GM12878 (cell line): Measurements from ENCODE around the gene PACSIN3. TPM values are rescaled to one million over a fixed set of nuclear protein-coding genes. Genes with fewer than 3 reads are reported as not detected.

ENCODE experiments used
- ATAC-seq: fragments of 200-7000 bp; cut with Tn5 transposase; 3 replicates; pipeline ENCODE4 v1.9.1; 2020; ENCODE audit warnings: mild to moderate bottlenecking, moderate library complexity
- BruUV-seq: library from RNA; stranded (reverse); fragments of 400-500 nt; replicated peaks from 2 replicates; lab custom pipeline; 2021; lab: Mats Ljungman, UMichigan
- CTCF ChIA-PET: fragments of 300-600 bp; sonication (Branson Sonifier 250); formaldehyde crosslinking; extraction: SDS; loops from one replicate; lab custom pipeline; 2021; ENCODE audit warnings: inconsistent platforms; lab: Yijun Ruan, JAX
- POLR2A ChIA-PET: fragments of 350-600 bp; formaldehyde crosslinking; extraction: SDS; loops from one replicate; lab custom pipeline; 2021; ENCODE audit warnings: inconsistent platforms; lab: Charles Lee
- RAD21 ChIA-PET: fragments of 300-600 bp; sonication (Branson Sonifier 250); formaldehyde crosslinking; loops from one replicate; lab custom pipeline; 2023; ENCODE audit warnings: antibody characterized with exemption; ENCODE audit not compliant: unreplicated experiment; lab: Charles Lee
- SMC1A ChIA-PET: fragments of 300-600 bp; sonication (Branson Sonifier 250); formaldehyde crosslinking; loops from one replicate; lab custom pipeline; 2023; ENCODE audit not compliant: unreplicated experiment, uncharacterized antibody; lab: Charles Lee
- DNase-seq: peaks from one replicate; pipeline ENCODE4 v3.0.0-alpha.2; 2011; ENCODE audit warnings: low read depth, low spot score
- FAIRE-seq: peaks from 3 replicates; lab custom pipeline; 2011; peaks lifted over from hg19 to GRCh38; lab: Jason Lieb, UNC
- H2AFZ ChIP-seq: 2 replicates; pipeline ENCODE4 v1.6.0; 2011; ENCODE audit warnings: low read depth, low read length, control low read depth; ENCODE audit not compliant: control insufficient read depth
- H3K27ac ChIP-seq: 2 replicates; pipeline ENCODE4 v1.5.1; 2011; ENCODE audit warnings: control low read depth; ENCODE audit not compliant: control insufficient read depth, insufficient read depth
- H3K27me3 ChIP-seq, 2 experiments: replicated peaks in 1 of 2; 2 replicates each; pipeline versions ENCODE4 v1.6.0 to v1.6.1; 2011; ENCODE audit warnings: low read length in 1 of 2; ENCODE audit not compliant: control insufficient read depth in 2 of 2, insufficient read depth in 2 of 2
- H3K36me3 ChIP-seq, 2 experiments: 2 replicates each; pipeline ENCODE4 v1.5.1; 2011; ENCODE audit warnings: low read length in 1 of 2; ENCODE audit not compliant: control insufficient read depth in 2 of 2, insufficient read depth in 2 of 2
- H3K4me1 ChIP-seq: 2 replicates; pipeline ENCODE4 v1.6.1; 2011; ENCODE audit warnings: mild to moderate bottlenecking, low read length, moderate library complexity, mixed read lengths; ENCODE audit not compliant: control insufficient read depth, insufficient read depth
- H3K4me2 ChIP-seq: 2 replicates; pipeline ENCODE4 v1.6.0; 2011; ENCODE audit warnings: control low read depth; ENCODE audit not compliant: control insufficient read depth, insufficient read depth
- H3K4me3 ChIP-seq: fragments of 200-600 bp; sonication (generic); 2 replicates; pipeline ENCODE4 v1.5.1; 2016
- H3K79me2 ChIP-seq: 2 replicates; pipeline ENCODE4 v1.6.0; 2011; ENCODE audit warnings: low read length; ENCODE audit not compliant: control insufficient read depth, insufficient read depth
- H3K9ac ChIP-seq: 2 replicates; pipeline ENCODE4 v1.8.0; 2011; ENCODE audit warnings: low read length, control low read depth, mixed read lengths; ENCODE audit not compliant: control insufficient read depth, insufficient read depth
- H3K9me3 ChIP-seq: replicated peaks from 3 replicates; pipeline ENCODE4 v1.5.1; 2011; ENCODE audit warnings: mild to moderate bottlenecking, low read length; ENCODE audit not compliant: control insufficient read depth, insufficient read depth
- H4K20me1 ChIP-seq: 2 replicates; pipeline ENCODE4 v1.6.0; 2011; ENCODE audit not compliant: control insufficient read depth, insufficient read depth
- ATF7 ChIP-seq: fragments of 450-650 bp; IDR thresholded peaks from 2 replicates; pipeline ENCODE4 v1.6.1; 2016; ENCODE audit warnings: low read depth, mild to moderate bottlenecking
- CHD4 ChIP-seq: fragments of 200-600 bp; sonication (generic); IDR thresholded peaks from 2 replicates; pipeline ENCODE4 v1.6.1; 2016; ENCODE audit warnings: mild to moderate bottlenecking
- CREB1 ChIP-seq: IDR thresholded peaks from 2 replicates; pipeline ENCODE4 v1.6.1; 2012; ENCODE audit warnings: low read depth, mild to moderate bottlenecking, inconsistent platforms
- CREM ChIP-seq: IDR thresholded peaks from 2 replicates; pipeline ENCODE4 v1.6.1; 2014; ENCODE audit warnings: antibody characterized with exemption, low read depth
- IKZF2 ChIP-seq, 2 experiments: fragments of 450-650 bp; IDR thresholded peaks; 2 replicates each; pipeline ENCODE4 v1.6.1; 2017; ENCODE audit warnings: mild to moderate bottlenecking in 2 of 2, moderate library complexity in 2 of 2
- NFYB ChIP-seq: IDR thresholded peaks from 2 replicates; pipeline ENCODE4 v1.6.1; 2011; ENCODE audit warnings: low read depth, mild to moderate bottlenecking, low read length, improper control_type of control experiment, moderate library complexity; ENCODE audit not compliant: insufficient read depth
- NKRF ChIP-seq: fragments of 450-650 bp; conservative IDR thresholded peaks from 2 replicates; pipeline ENCODE4 v1.6.1; 2017; ENCODE audit warnings: mild to moderate bottlenecking, moderate library complexity
- PKNOX1 ChIP-seq: fragments of 450-650 bp; IDR thresholded peaks from 2 replicates; pipeline ENCODE4 v1.6.1; 2016; ENCODE audit warnings: mild to moderate bottlenecking
- RFX5 ChIP-seq: IDR thresholded peaks from 2 replicates; pipeline ENCODE4 v1.6.1; 2011; ENCODE audit warnings: low read depth, low read length, improper control_type of control experiment
- SPI1 ChIP-seq: IDR thresholded peaks from 2 replicates; pipeline ENCODE4 v1.6.1; 2011; ENCODE audit warnings: low read depth, mild to moderate bottlenecking, low read length, moderate library complexity, borderline replicate concordance; ENCODE audit not compliant: insufficient read depth
- USF2 ChIP-seq: IDR thresholded peaks from 2 replicates; pipeline ENCODE4 v1.6.1; 2011; ENCODE audit warnings: low read depth, low read length, improper control_type of control experiment, borderline replicate concordance
- YBX1 ChIP-seq: fragments of 450-650 bp; IDR thresholded peaks from 2 replicates; pipeline ENCODE4 v1.6.1; 2016; ENCODE audit warnings: antibody characterized with exemption
- ZNF384 ChIP-seq: IDR thresholded peaks from 2 replicates; pipeline ENCODE4 v1.6.1; 2012; ENCODE audit warnings: low read depth, mild to moderate bottlenecking, low read length, improper control_type of control experiment, borderline replicate concordance
- ZNF687 ChIP-seq: fragments of 450-650 bp; IDR thresholded peaks from 2 replicates; pipeline ENCODE4 v1.6.1; 2017; ENCODE audit warnings: mild to moderate bottlenecking, moderate library complexity
- WGBS: methylation state at CpG from one replicate; pipeline ENCODE4 v1.1.6; 2016; ENCODE audit warnings: low lambda C conversion rate; ENCODE audit not compliant: insufficient replicate concordance, insufficient coverage; ENCODE audit errors: missing lambda C conversion rate; 5-methylcytosine and 5-hydroxymethylcytosine counted together
- in situ Hi-C: fragments of 300-500 bp; cut with MboI; formaldehyde crosslinking; loops from 9 replicates; pipeline ENCODE4 v1.14.3; 2018; ENCODE audit warnings: mixed read lengths
- intact Hi-C: fragments of 100-400 bp; cut with micrococcal nuclease; formaldehyde crosslinking; loops from one replicate; pipeline ENCODE4 v1.14.2; 2022; ENCODE audit not compliant: unreplicated experiment
- polyA plus RNA-seq, 11 experiments: library from polyadenylated mRNA; depleted of rRNA in 4 of 11; unstranded in 6 of 11; stranded (reverse) in 5 of 11; fragments of >200 nt; fragmentation: Nextera tagmentation in 4 of 11; fragmentation: Illumina TruSeq in 1 of 11; extraction: Ambion mirVana in 4 of 11; extraction: Trizol in 1 of 11; gene quantifications; 1 replicate in 1 of 11; 2 replicates in 10 of 11; pipeline versions ENCODE4 v1.2.1 to v1.2.3, GENCODE V29; 2011 to 2016; ENCODE audit warnings: inconsistent platforms in 2 of 11, missing spikeins in 2 of 11, low read depth in 1 of 11
- total RNA-seq, 4 experiments: library from RNA; depleted of rRNA in 3 of 4; stranded (reverse); fragments of >200 nt in 3 of 4; fragmentation: Illumina TruSeq in 1 of 4; extraction: Trizol in 1 of 4; gene quantifications; 2 replicates each; pipeline versions ENCODE4 v1.2.1 to v1.2.3, GENCODE V29; 2013 to 2021

Gene PACSIN3
- total and polyA plus RNA-seq, 10 of the 15 experiments (the other 5 are each of a cell fraction or from before 2014, with no cell fraction given) = 0.05 to 0.82 (median 0.22) TPM; not detected in 1

GRCh38 chr11:47213950-47214565, 27.8 kb upstream of the PACSIN3 start:
- Histone ChIP-seq H4K20me1 (no peaks in the 10 kb centered on the region), H2AFZ (peak overlapping the region; percentile 88), H3K9ac (peak overlapping the region; percentile 62), H3K4me3 (peak overlapping the region; percentile 92), H3K4me1 (peaks cover 9% of the 10 kb centered on the region), H3K79me2 (peaks cover 34% of the 10 kb centered on the region), H3K4me2 (peak overlapping the region; percentile 63), H3K36me3 (no peaks in the 10 kb centered on the region; a peak in 2 of 4 replicates), H3K9me3 (0 out of 3 replicates have a peak, but pooled peaks cover 2% of the 10 kb centered on the region), H3K27me3 (no peaks in the 10 kb centered on the region), H3K27ac (peak overlapping the region; percentile 55)
- peak; percentile 51 for TF ChIP-seq PKNOX1
- TF ChIP-seq IKZF2 (IDR thresholded peaks at IDR 0.05) = 0 out of 4 replicates have a peak, but pooled peaks of 1 of the 2 experiments have one; percentile 23
- peak; percentile 80 for TF ChIP-seq ATF7
- TF ChIP-seq ZNF687 = 0 out of 2 replicates have a peak, but pooled peaks have one; percentile 18
- no peak for TF ChIP-seq USF2
- peak; percentile 7; the same call in 1 of the 2 replicates for TF ChIP-seq ZNF384
- TF ChIP-seq CHD4 = no peak
- peak; percentile 68 for TF ChIP-seq CREM
- no peak for TF ChIP-seq YBX1
- TF ChIP-seq SPI1 = no peak
- TF ChIP-seq NFYB = peak; percentile 66; the same call in 1 of the 2 replicates
- peak; percentile 96 for TF ChIP-seq RFX5
- TF ChIP-seq CREB1 = peak; percentile 85
- peak; percentile 32; the same call in 1 of the 2 replicates for TF ChIP-seq NKRF
- peak; percentile 88 for ATAC-seq
- peak; percentile 64 for FAIRE-seq
- CTCF ChIA-PET = interaction anchor here (0.8 to 6.0 kb wide), 9 partner anchors 8 to 198 kb away, joined by 3 to 36 read pairs (median 9); partner anchors contain the start of gene ACP2
- WGBS = 11% methylated on average over 20 of the region's 20 CpGs
- RAD21 ChIA-PET = interaction anchor here (0.6 to 4.0 kb wide), 20 partner anchors 16 to 1103 kb away, joined by 3 to 65 read pairs (median 3); partner anchors contain the start of genes ACP2, MADD, NR1H3 and PSMC3
- DNase-seq = peak; percentile 49
- intact Hi-C loops (loop anchor here (1.0 to 2.0 kb wide), 2 partner anchors 37 to 55 kb away; partner anchors contain the start of gene ARFGAP2), in situ Hi-C loops (no loop called here)
- TSS peak; percentile 70 for BruUV-seq
- SMC1A ChIA-PET = interaction anchor here (0.6 to 3.5 kb wide), 8 partner anchors 8 to 434 kb away, joined by 3 to 36 read pairs (median 5); partner anchors contain the start of gene ACP2
- POLR2A ChIA-PET = interaction anchor here (0.6 to 3.4 kb wide), 19 partner anchors 18 to 857 kb away, joined by 3 to 63 read pairs (median 5); partner anchors contain the start of genes ACP2 and SLC39A13
